ENCODE data around the gene AK9.

Gene AK9

DNA sequence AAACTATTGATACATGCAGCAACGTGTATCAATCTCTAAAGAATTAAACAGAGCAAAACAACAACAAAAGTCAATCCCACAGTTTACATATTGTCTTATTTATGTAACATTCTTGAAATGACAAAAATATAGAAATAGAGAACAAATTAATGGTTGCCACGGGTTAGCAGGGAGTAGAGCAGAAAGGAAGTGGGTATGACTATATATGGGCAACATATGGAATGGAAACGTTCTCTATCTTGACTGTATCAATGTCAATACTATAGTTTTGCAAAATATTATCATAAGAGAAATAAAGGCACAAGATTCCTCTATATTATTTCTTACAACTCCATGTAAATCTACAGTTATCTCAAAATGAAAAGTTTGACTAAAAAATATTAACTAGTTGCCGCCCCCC is 12.8 kb downstream of the AK9 start:
- no peak overlapping the region for H3K4me3 ChIP-seq (ENCODE audit: low read length, poor library complexity, severe bottlenecking)
- no peaks in the 10 kb centered on the region for H3K4me1 ChIP-seq (ENCODE audit: insufficient read depth, low read length, poor library complexity, severe bottlenecking)
- H3K9me3 ChIP-seq (ENCODE audit: insufficient read depth, low read depth, low read length): no peaks in the 10 kb centered on the region
- H3K79me2 ChIP-seq (ENCODE audit: insufficient read depth, low read length): no peaks in the 10 kb centered on the region
- H3K36me3 ChIP-seq (ENCODE audit: insufficient read depth, low read length): 0 out of 2 replicates have a peak, but pooled peaks cover 3% of the 10 kb centered on the region
- H3K9me2 ChIP-seq (replicated peaks; ENCODE audit: low read depth, low read length): no peaks in the 10 kb centered on the region
- H4K20me1 ChIP-seq (ENCODE audit: insufficient read depth, low read length, poor library complexity, severe bottlenecking): no peaks in the 10 kb centered on the region
- no peaks in the 10 kb centered on the region for H3F3A ChIP-seq (ENCODE audit: low read depth)
- no peaks in the 10 kb centered on the region for H3K27me3 ChIP-seq (ENCODE audit: insufficient read depth, low read length, poor library complexity, severe bottlenecking)
- TF ChIP-seq, protein P1, sequence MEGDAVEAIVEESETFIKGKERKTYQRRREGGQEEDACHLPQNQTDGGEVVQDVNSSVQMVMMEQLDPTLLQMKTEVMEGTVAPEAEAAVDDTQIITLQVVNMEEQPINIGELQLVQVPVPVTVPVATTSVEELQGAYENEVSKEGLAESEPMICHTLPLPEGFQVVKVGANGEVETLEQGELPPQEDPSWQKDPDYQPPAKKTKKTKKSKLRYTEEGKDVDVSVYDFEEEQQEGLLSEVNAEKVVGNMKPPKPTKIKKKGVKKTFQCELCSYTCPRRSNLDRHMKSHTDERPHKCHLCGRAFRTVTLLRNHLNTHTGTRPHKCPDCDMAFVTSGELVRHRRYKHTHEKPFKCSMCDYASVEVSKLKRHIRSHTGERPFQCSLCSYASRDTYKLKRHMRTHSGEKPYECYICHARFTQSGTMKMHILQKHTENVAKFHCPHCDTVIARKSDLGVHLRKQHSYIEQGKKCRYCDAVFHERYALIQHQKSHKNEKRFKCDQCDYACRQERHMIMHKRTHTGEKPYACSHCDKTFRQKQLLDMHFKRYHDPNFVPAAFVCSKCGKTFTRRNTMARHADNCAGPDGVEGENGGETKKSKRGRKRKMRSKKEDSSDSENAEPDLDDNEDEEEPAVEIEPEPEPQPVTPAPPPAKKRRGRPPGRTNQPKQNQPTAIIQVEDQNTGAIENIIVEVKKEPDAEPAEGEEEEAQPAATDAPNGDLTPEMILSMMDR (conservative IDR thresholded peaks at IDR 0.05; ENCODE audit: low read length): no peak
- no peak for TF ChIP-seq EZH2phosphoT487 (IDR thresholded peaks at IDR 0.05; ENCODE audit: borderline replicate concordance)
- no peak overlapping the region for H2AFZ ChIP-seq (ENCODE audit: low read length)
- no peak overlapping the region for H3K4me2 ChIP-seq (ENCODE audit: low read depth, low read length, poor library complexity, severe bottlenecking)
- no peak overlapping the region for H3K9ac ChIP-seq (ENCODE audit: low read depth, low read length, poor library complexity, severe bottlenecking)

- H3K4me1 ChIP-seq (ENCODE audit: insufficient read depth, low read length, poor library complexity, severe bottlenecking): no peaks in the 10 kb centered on the region
- TF ChIP-seq, protein P1 (conservative IDR thresholded peaks at IDR 0.05; ENCODE audit: low read length): no peak
- no peak for TF ChIP-seq EZH2phosphoT487 (IDR thresholded peaks at IDR 0.05; ENCODE audit: borderline replicate concordance)
- H3K9ac ChIP-seq (ENCODE audit: low read depth, low read length, poor library complexity, severe bottlenecking): no peak overlapping the region
- H3K79me2 ChIP-seq (ENCODE audit: insufficient read depth, low read length): no peaks in the 10 kb centered on the region
- H3K27me3 ChIP-seq (ENCODE audit: insufficient read depth, low read length, poor library complexity, severe bottlenecking): no peaks in the 10 kb centered on the region
- H3K4me2 ChIP-seq (ENCODE audit: low read depth, low read length, poor library complexity, severe bottlenecking): no peak overlapping the region
- H2AFZ ChIP-seq (ENCODE audit: low read length): no peak overlapping the region
- H4K20me1 ChIP-seq (ENCODE audit: insufficient read depth, low read length, poor library complexity, severe bottlenecking): no peaks in the 10 kb centered on the region
- H3K9me3 ChIP-seq (ENCODE audit: insufficient read depth, low read depth, low read length): no peaks in the 10 kb centered on the region
- no peaks in the 10 kb centered on the region for H3F3A ChIP-seq (ENCODE audit: low read depth)
- H3K9me2 ChIP-seq (replicated peaks; ENCODE audit: low read depth, low read length): no peaks in the 10 kb centered on the region
- no peak overlapping the region for H3K4me3 ChIP-seq (ENCODE audit: low read length, poor library complexity, severe bottlenecking)
- H3K36me3 ChIP-seq (ENCODE audit: insufficient read depth, low read length): 0 out of 2 replicates have a peak, but pooled peaks cover 3% of the 10 kb centered on the region
These were observed 14.3 kb downstream of the AK9 start for GRCh38 chr6:109676724-109677123.

DNA sequence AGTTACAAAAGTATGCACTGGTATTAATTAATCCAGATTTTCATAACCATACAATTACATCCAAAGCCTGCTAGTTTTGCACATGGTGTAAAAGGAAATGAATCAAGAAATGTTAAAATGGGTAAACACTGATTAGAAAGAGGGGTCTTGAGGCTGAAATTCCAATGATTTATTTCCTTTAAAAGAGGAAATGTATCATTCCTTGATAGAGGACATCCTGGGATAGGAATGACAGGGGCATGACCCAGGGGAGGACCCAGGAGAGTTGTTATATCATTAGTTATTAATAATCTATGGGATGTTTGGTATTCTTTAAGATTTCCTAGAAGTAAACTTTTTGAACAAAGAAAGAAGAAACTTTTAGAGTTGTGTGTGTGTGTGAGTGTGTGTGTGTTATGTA is 18.2 kb downstream of the AK9 start:
- peaks cover 3% of the 10 kb centered on the region; the same call in 1 of the 2 replicates for H3K36me3 ChIP-seq (ENCODE audit: insufficient read depth, low read length)
- H3K9me2 ChIP-seq (replicated peaks; ENCODE audit: low read depth, low read length): no peaks in the 10 kb centered on the region
- H3K27me3 ChIP-seq (ENCODE audit: insufficient read depth, low read length, poor library complexity, severe bottlenecking): no peaks in the 10 kb centered on the region
- no peaks in the 10 kb centered on the region for H3F3A ChIP-seq (ENCODE audit: low read depth)
- no peak overlapping the region for H3K4me3 ChIP-seq (ENCODE audit: low read length, poor library complexity, severe bottlenecking)
- H3K9ac ChIP-seq (ENCODE audit: low read depth, low read length, poor library complexity, severe bottlenecking): no peak overlapping the region
- H2AFZ ChIP-seq (ENCODE audit: low read length): no peak overlapping the region
- no peaks in the 10 kb centered on the region for H3K4me1 ChIP-seq (ENCODE audit: insufficient read depth, low read length, poor library complexity, severe bottlenecking)
- H3K79me2 ChIP-seq (ENCODE audit: insufficient read depth, low read length): no peaks in the 10 kb centered on the region
- no peaks in the 10 kb centered on the region for H3K9me3 ChIP-seq (ENCODE audit: insufficient read depth, low read depth, low read length)
- no peak overlapping the region for H3K4me2 ChIP-seq (ENCODE audit: low read depth, low read length, poor library complexity, severe bottlenecking)
- H4K20me1 ChIP-seq (ENCODE audit: insufficient read depth, low read length, poor library complexity, severe bottlenecking): no peaks in the 10 kb centered on the region
- no peak for TF ChIP-seq EZH2phosphoT487 (IDR thresholded peaks at IDR 0.05; ENCODE audit: borderline replicate concordance)
- TF ChIP-seq, protein P1 (conservative IDR thresholded peaks at IDR 0.05; ENCODE audit: low read length): no peak
